GM12874 (cell line): Measurements from ENCODE around the gene ATP8A2.

ENCODE experiments used
- CTCF ChIP-seq: IDR thresholded peaks from 2 replicates; pipeline ENCODE4 v1.5.1; 2011; ENCODE audit warnings: low read depth, mild to moderate bottlenecking, control low read depth, low read length, moderate library complexity; ENCODE audit not compliant: insufficient read depth

ATP8A2 gene

GRCh38 chr13:25384758-25385410, 13.1 kb downstream of the ATP8A2 start:
- no peak for TF ChIP-seq CTCF

- TF ChIP-seq CTCF: no peak
These were observed 20.2 kb downstream of the ATP8A2 start for GRCh38 chr13:25391932-25392331.

- no peak for TF ChIP-seq CTCF
These were observed 22.8 kb downstream of the ATP8A2 start for GRCh38 chr13:25394402-25395060.

GRCh38 chr13:25397763-25398162, 26.0 kb downstream of the ATP8A2 start:
- no peak for TF ChIP-seq CTCF

GRCh38 chr13:25400925-25401324, 29.2 kb downstream of the ATP8A2 start:
- TF ChIP-seq CTCF: no peak

- no peak for TF ChIP-seq CTCF
These were observed 30.2 kb downstream of the ATP8A2 start for GRCh38 chr13:25401958-25402357.

GRCh38 chr13:25406377-25406776, 34.6 kb downstream of the ATP8A2 start:
- 0 out of 2 replicates have a peak, but pooled peaks have one; percentile 9 for TF ChIP-seq CTCF
